Choroid plexus epithelial cell (primary cell): ENCODE results near the gene RYR3.

Source experiments
- DNase-seq: peaks from one replicate; pipeline ENCODE4 v3.0.0-alpha.2; 2010; ENCODE audit warnings: low read depth
- H3K4me3 ChIP-seq: 2 replicates; pipeline ENCODE4 v1.5.1; 2011; ENCODE audit warnings: low read depth, mild to moderate bottlenecking, control low read depth, low read length, moderate library complexity
- TF ChIP-seq, protein P1 (sequence below): conservative IDR thresholded peaks from 2 replicates; pipeline ENCODE4 v1.5.1; 2011; ENCODE audit warnings: low read depth, mild to moderate bottlenecking, control low read depth, inconsistent platforms, low read length, moderate library complexity

RYR3 gene

DNA sequence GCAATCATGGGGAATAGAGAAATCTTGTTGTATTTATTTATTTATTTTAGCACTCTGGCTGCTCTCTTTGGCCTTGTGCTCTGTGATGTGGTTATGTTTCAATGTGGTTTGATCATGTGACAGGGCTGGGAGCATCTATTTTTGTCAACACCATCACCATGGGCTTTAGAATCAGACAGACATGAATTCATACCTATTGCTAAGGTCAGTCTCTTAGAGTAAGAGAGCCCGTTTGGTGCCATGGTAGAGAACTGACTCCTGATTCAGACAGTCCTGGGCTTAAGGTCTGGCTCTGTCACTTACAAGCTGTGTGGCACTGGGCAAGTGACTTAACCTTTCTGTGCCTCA, 157.0 kb downstream of the RYR3 start:
- TF ChIP-seq, protein P1, sequence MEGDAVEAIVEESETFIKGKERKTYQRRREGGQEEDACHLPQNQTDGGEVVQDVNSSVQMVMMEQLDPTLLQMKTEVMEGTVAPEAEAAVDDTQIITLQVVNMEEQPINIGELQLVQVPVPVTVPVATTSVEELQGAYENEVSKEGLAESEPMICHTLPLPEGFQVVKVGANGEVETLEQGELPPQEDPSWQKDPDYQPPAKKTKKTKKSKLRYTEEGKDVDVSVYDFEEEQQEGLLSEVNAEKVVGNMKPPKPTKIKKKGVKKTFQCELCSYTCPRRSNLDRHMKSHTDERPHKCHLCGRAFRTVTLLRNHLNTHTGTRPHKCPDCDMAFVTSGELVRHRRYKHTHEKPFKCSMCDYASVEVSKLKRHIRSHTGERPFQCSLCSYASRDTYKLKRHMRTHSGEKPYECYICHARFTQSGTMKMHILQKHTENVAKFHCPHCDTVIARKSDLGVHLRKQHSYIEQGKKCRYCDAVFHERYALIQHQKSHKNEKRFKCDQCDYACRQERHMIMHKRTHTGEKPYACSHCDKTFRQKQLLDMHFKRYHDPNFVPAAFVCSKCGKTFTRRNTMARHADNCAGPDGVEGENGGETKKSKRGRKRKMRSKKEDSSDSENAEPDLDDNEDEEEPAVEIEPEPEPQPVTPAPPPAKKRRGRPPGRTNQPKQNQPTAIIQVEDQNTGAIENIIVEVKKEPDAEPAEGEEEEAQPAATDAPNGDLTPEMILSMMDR = no peak
- H3K4me3 ChIP-seq = no peak overlapping the region

DNA sequence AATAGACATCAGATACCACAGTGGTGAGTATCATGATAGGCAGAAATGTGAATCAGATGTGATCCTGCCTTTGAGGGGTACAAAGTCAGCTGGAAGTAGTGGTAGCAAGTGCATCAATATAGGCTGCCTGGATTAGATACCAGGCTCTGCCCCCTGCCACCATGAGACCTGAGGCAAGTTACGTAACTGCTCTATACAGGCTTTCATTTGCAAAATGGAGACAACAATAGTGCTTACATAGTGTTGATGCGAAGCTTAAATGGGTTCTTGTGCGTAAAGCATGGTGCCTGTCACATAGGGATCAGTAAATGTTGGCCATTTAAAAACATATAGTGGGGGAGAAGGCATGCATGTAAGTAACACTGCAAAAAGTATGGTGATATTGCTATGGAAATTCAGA, 158.0 kb downstream of the RYR3 start:
- no peak for DNase-seq
- no peak overlapping the region for H3K4me3 ChIP-seq
- TF ChIP-seq, protein P1 = no peak

More for the DNA sequence above, 157.0 kb downstream of the RYR3 start:
- no peak for DNase-seq

DNA sequence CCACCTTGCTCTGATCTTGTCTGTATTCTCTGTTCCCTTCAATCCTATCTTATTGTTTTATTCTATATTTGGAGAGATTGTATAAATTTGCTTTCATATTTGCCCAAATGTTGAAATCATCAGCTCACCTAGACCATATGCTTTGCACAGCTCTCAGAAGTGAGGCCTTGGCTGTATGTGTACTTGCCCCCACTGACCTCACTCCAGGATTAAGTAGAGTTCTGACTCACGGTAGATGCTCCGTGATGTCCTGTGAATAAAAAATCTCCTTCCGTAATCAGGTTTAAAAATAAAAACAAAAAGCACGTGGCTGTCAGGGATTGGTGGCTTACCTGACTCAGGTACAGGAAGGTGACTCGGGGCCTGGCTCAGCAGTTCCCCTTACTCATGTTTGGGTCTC, 162.2 kb downstream of the RYR3 start:
- DNase-seq = no peak
- TF ChIP-seq, protein P1 = no peak

DNA sequence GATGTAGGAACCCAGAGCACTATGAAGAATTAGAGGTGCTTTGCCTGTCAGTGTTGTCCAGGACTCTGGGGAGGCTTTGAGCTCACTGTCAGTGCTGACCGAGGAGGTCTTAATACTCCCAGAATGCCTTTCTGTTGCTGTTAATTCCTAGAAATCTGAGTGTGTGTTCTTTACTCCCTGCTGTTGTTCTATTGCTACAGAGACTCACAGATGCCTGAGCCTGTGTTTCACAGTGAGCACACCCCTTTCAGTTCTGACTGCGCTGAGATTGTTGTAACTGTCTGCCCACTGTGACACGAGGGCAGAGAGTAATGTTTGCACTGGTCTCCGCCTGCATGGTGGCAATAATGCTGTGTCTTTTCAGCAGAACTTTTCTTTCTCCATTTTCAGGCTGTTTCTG, 162.9 kb downstream of the RYR3 start:
- no peak for DNase-seq
- TF ChIP-seq, protein P1 = no peak
- no peak overlapping the region for H3K4me3 ChIP-seq

More for the DNA sequence above, 162.2 kb downstream of the RYR3 start:
- no peak overlapping the region for H3K4me3 ChIP-seq

DNA sequence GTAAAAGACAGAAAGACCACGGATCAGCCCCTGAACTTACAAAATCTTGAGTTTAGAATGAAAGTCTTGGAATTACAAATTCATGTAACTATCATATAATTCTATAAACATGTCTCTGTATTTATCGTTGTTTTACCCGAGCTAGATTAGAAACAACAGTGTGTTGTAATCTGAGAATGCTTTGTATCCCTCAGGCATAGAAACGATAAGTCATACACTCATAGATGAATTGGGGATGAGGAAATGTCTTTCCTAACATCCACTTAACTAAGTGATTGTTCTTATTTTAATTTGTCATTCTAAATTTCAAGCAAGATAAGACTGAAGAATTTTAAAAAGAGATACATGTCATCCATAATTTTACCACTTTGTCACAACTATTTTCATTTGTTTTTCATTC, 165.3 kb downstream of the RYR3 start:
- DNase-seq = no peak
- TF ChIP-seq, protein P1 = no peak
- H3K4me3 ChIP-seq = no peak overlapping the region

DNA sequence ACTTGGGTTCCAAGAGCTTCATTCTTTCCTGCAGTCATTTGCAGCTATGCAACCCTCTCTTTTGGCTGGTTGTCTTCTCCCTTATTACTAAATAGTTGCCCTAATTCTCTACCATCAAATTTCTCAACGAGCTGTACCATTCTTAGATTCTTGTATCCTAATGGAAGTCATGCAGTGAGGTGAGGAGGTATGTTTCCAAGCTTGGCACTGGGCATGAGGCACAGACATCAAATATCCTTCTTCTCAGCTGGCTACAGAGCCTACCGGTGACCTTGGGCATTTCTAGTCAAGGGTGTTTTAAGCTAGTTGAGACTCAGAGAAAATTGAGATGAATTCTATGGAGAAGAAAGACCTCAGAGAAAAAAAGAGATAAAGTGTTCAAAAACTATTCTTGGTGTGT, 166.1 kb downstream of the RYR3 start:
- H3K4me3 ChIP-seq = no peak overlapping the region
- TF ChIP-seq, protein P1 = no peak
- no peak for DNase-seq

DNA sequence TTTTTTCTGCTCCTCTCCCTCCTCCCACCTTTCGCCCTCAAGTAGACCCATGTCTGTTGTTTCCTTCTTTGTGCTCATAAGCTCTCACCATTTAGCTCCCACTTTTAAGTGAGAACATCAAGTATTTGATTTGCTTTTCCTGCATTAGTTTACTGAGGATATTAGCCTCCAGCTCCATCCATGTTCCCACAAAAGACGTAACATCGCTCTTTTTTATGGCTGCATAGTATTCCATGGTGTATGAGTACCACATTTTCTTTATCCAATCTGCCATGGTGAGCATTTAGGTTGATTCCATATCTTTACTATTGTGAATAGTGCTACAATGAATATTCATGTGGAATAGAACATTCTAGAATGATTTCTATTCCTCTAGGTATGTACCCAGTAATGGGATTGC, 178.6 kb downstream of the RYR3 start:
- DNase-seq = no peak
- TF ChIP-seq, protein P1 = no peak
- H3K4me3 ChIP-seq = no peak overlapping the region
